ENCODE results near the gene DCXR. TPM values are rescaled to one million over a fixed set of nuclear protein-coding genes. Genes with fewer than 3 reads are reported as not detected.

Gene DCXR
- total RNA-seq, 4 donors from 2014 or later = 78.6 to 135 (median 102) TPM

GRCh38 chr17:82022310-82022980 is 15.1 kb downstream of the DCXR start, which contains the start of gene CENPX:
TSS of gene CENPX (minus strand) at chr17:82022878. CDS start at chr17:82022861, 17 bp downstream.
- Histone ChIP-seq H3K27me3 (no peaks in the 10 kb centered on the region), H3K27ac (replicated peaks in 1 of 4) (peak within 1 kb of the TSS; percentile 64 to 83 (median 75)), H3K4me3 (peak within 1 kb of the TSS; percentile 83 to 96 (median 86)), H3K36me3 (peaks cover 3 to 35% (median 21%) of the 10 kb centered on the region in 4 donors), H3K9me3 (no peaks in the 10 kb centered on the region), H3K4me1 (peaks cover 26 to 50% (median 38%) of the 10 kb centered on the region in 4 donors)
- intact Hi-C loops (cut with DNase I) = no loop called here
- peak; percentile 17 for TF ChIP-seq POLR2A (IDR thresholded peaks at IDR 0.05; ENCODE audit: low read depth)
- peak in 1 of 2 donors; percentile 85 for TF ChIP-seq POLR2AphosphoS5 (IDR thresholded peaks at IDR 0.05)
- TF ChIP-seq EP300 (IDR thresholded peaks at IDR 0.05) = no peak
- TF ChIP-seq CTCF (IDR thresholded peaks at IDR 0.05) = no peak
- 0% methylated on average over 20 of the region's 64 CpGs for WGBS
- no peak for DNase-seq (ENCODE audit: extremely low spot score)

- H3K4me1 ChIP-seq = peaks cover 26 to 50% (median 38%) of the 10 kb centered on the region in 4 donors
- intact Hi-C loops (cut with DNase I) = loop anchor here (1.0 kb wide), 1 partner anchor 63 kb away; no protein-coding TSS in a partner anchor
- no peak for TF ChIP-seq EP300 (IDR thresholded peaks at IDR 0.05)
- no peak for TF ChIP-seq POLR2A (IDR thresholded peaks at IDR 0.05; ENCODE audit: low read depth)
- TF ChIP-seq POLR2AphosphoS5 (IDR thresholded peaks at IDR 0.05) = no peak
- TF ChIP-seq CTCF (IDR thresholded peaks at IDR 0.05) = no peak
- H3K27me3 ChIP-seq = no peaks in the 10 kb centered on the region
- whole genome bisulfite sequencing = 0% methylated on average over 1 of the region's 10 CpGs
- H3K36me3 ChIP-seq = peaks cover 3 to 34% (median 19%) of the 10 kb centered on the region in 4 donors
- DNase-seq (ENCODE audit: extremely low spot score) = no peak
- H3K4me3 ChIP-seq = peak overlapping the region; percentile 83 to 96 (median 86)
- H3K9me3 ChIP-seq = no peaks in the 10 kb centered on the region
- peak overlapping the region; percentile 64 to 83 (median 75) for H3K27ac ChIP-seq (replicated peaks in 1 of 4)
These were observed 15.6 kb downstream of the DCXR start for GRCh38 chr17:82021900-82022309.

- peak overlapping the region; percentile 83 to 96 (median 86) for H3K4me3 ChIP-seq
- no peaks in the 10 kb centered on the region for H3K9me3 ChIP-seq
- TF ChIP-seq POLR2A (IDR thresholded peaks at IDR 0.05; ENCODE audit: low read depth) = no peak
- no peak for TF ChIP-seq EP300 (IDR thresholded peaks at IDR 0.05)
- no peak for TF ChIP-seq POLR2AphosphoS5 (IDR thresholded peaks at IDR 0.05)
- peak; percentile 53 to 75 (median 70) for TF ChIP-seq CTCF (IDR thresholded peaks at IDR 0.05)
- intact Hi-C loops (cut with DNase I) = loop anchor here (1.0 kb wide), 1 partner anchor 62 kb away; no protein-coding TSS in a partner anchor
- peak overlapping the region in 1 of 4 donors; percentile 83 for H3K27ac ChIP-seq (replicated peaks in 1 of 4)
- 37% methylated on average over 20 of the region's 25 CpGs for WGBS
- H3K36me3 ChIP-seq = peaks cover 3 to 31% (median 18%) of the 10 kb centered on the region in 4 donors
- no peaks in the 10 kb centered on the region for H3K27me3 ChIP-seq
- H3K4me1 ChIP-seq = peaks cover 26 to 50% (median 38%) of the 10 kb centered on the region in 4 donors
- DNase-seq (ENCODE audit: extremely low spot score) = no peak
These were observed 16.2 kb downstream of the DCXR start for GRCh38 chr17:82021107-82021899.

DNA sequence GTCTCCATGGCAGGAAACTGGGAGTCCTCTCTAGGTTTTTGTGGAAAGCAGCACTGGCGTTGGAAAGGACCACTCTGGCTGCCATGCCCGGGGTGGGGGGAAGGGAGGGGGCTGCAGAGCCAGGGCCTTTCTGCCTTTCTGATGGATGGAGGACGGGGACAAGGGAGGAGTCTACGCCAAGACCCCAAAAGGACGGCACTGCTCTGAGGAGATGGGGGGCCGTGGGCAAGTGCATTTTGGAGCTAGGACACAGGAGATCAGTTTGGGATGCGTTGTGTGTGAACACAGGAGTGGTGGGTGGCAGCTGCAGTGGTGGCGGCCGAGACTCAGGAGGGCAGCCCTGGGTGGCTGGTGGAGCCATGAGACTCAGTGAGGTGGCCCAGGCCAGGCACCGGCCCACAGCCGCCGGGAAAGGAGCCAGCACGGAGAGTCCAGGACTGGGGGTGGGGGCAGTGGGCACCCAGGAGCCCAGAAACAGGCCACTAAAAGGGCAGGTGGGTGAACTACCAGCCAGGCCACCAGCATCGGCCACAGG is 16.9 kb downstream of the DCXR start:
- no peak for DNase-seq (ENCODE audit: extremely low spot score)
- Histone ChIP-seq H3K4me1 (peaks cover 26 to 50% (median 38%) of the 10 kb centered on the region in 4 donors), H3K27ac (replicated peaks in 1 of 4) (no peak overlapping the region), H3K9me3 (no peaks in the 10 kb centered on the region), H3K4me3 (no peak overlapping the region), H3K36me3 (peaks cover 3 to 30% (median 18%) of the 10 kb centered on the region in 4 donors), H3K27me3 (no peaks in the 10 kb centered on the region)
- intact Hi-C loops (cut with DNase I) = loop anchor here (1.0 kb wide), 1 partner anchor 61 kb away; no protein-coding TSS in a partner anchor
- WGBS = 72% methylated on average over 13 of the region's 14 CpGs
- TF ChIP-seq CTCF (IDR thresholded peaks at IDR 0.05) = no peak
- TF ChIP-seq EP300 (IDR thresholded peaks at IDR 0.05) = no peak
- no peak for TF ChIP-seq POLR2A (IDR thresholded peaks at IDR 0.05; ENCODE audit: low read depth)
- TF ChIP-seq POLR2AphosphoS5 (IDR thresholded peaks at IDR 0.05) = no peak
